Umbilical cord (tissue), 2 donors: Measurements from ENCODE around the gene BACH2. TPM values are rescaled to one million over a fixed set of nuclear protein-coding genes. Genes with fewer than 3 reads are reported as not detected.
A peak's percentile ranks its signal among the peaks of the same experiment; 100 is the strongest.

ENCODE experiments used
- DNase-seq: peaks from one replicate; pipeline ENCODE4 v3.0.0-alpha.2; 2015; ENCODE audit warnings: low spot score
- total RNA-seq: library from RNA; depleted of rRNA; stranded (reverse); fragments of >200 nt; gene quantifications from one replicate; pipeline ENCODE4 v1.2.3, GENCODE V29; 2014; ENCODE audit warnings: low replicate concordance; ENCODE audit not compliant: insufficient read depth

The BACH2 gene
- total RNA-seq, 1 donor from 2014 or later = 7.9 TPM

GRCh38 chr6:90238496-90239266 is 58.0 kb downstream of the BACH2 start:
- DNase-seq = no peak

- no peak for DNase-seq
Measured at GRCh38 chr6:90237350-90237990, 59.2 kb downstream of the BACH2 start.

- no peak for DNase-seq
Measured at GRCh38 chr6:90233994-90234393, 62.6 kb downstream of the BACH2 start.

- DNase-seq = no peak
Measured at GRCh38 chr6:90233213-90233612, 63.4 kb downstream of the BACH2 start.

- DNase-seq = no peak
Measured at GRCh38 chr6:90231798-90232197, 64.8 kb downstream of the BACH2 start.

- no peak for DNase-seq
Measured at GRCh38 chr6:90231308-90231707, 65.3 kb downstream of the BACH2 start.

GRCh38 chr6:90230548-90231215 is 66.0 kb downstream of the BACH2 start:
- DNase-seq = no peak

- DNase-seq = no peak
Measured at GRCh38 chr6:90229331-90230010, 67.2 kb downstream of the BACH2 start.

GRCh38 chr6:90227673-90228072 is 69.0 kb downstream of the BACH2 start:
- peak; percentile 54 for DNase-seq

- DNase-seq = no peak
Measured at GRCh38 chr6:90227213-90227612, 69.4 kb downstream of the BACH2 start.

GRCh38 chr6:90226257-90226656 is 70.4 kb downstream of the BACH2 start:
- no peak for DNase-seq

GRCh38 chr6:90224196-90224595 is 72.4 kb downstream of the BACH2 start:
- DNase-seq = no peak

GRCh38 chr6:90222724-90223198 is 73.9 kb downstream of the BACH2 start:
- DNase-seq = no peak

- DNase-seq = no peak
Measured at GRCh38 chr6:90222008-90222407, 74.6 kb downstream of the BACH2 start.

- no peak for DNase-seq
Measured at GRCh38 chr6:90221403-90221802, 75.2 kb downstream of the BACH2 start.

- DNase-seq = no peak
Measured at GRCh38 chr6:90220273-90220672, 76.4 kb downstream of the BACH2 start.

GRCh38 chr6:90219209-90219985 is 77.2 kb downstream of the BACH2 start:
- DNase-seq = peak; percentile 97

- no peak for DNase-seq
Measured at GRCh38 chr6:90218959-90219208, 77.8 kb downstream of the BACH2 start.

GRCh38 chr6:90217506-90218127 is 79.0 kb downstream of the BACH2 start:
- no peak for DNase-seq

- DNase-seq = peak; percentile 63
Measured at GRCh38 chr6:90216072-90216977, 80.3 kb downstream of the BACH2 start.
